Natural killer cell (primary cell): ENCODE data around the gene TLR9. TPM values are rescaled to one million over a fixed set of nuclear protein-coding genes. Genes with fewer than 3 reads are reported as not detected.

ENCODE experiments used
- ATAC-seq, 3 donors: fragments of 150-1000 bp in 2 of 3; fragments of 200-7000 bp in 1 of 3; cut with Tn5 transposase; 1 replicate in 1 of 3; 2 replicates in 2 of 3; pipeline ENCODE4 v1.10.0; 2021; ENCODE audit warnings: mild to moderate bottlenecking in 2 of 3, moderate library complexity in 2 of 3
- DNase-seq, 2 donors: peaks; one replicate each; pipeline versions ENCODE4 v3.0.0 to v3.0.0-alpha.2; 2013 to 2021; ENCODE audit warnings: mixed read lengths in 1 of 2
- H3K27ac ChIP-seq: one replicate; pipeline ENCODE4 v1.5.1; 2013; ENCODE audit warnings: mild to moderate bottlenecking, low read length
- H3K27me3 ChIP-seq: one replicate; pipeline ENCODE4 v1.6.1; 2013; ENCODE audit warnings: low read length; ENCODE audit not compliant: control insufficient read depth, insufficient read depth
- H3K36me3 ChIP-seq: one replicate; pipeline ENCODE4 v1.6.1; 2013; ENCODE audit warnings: low read length; ENCODE audit not compliant: control insufficient read depth, insufficient read depth
- H3K4me1 ChIP-seq: one replicate; pipeline ENCODE4 v1.6.1; 2013; ENCODE audit warnings: low read length; ENCODE audit not compliant: control insufficient read depth, insufficient read depth
- H3K4me3 ChIP-seq: one replicate; pipeline ENCODE4 v1.5.1; 2013; ENCODE audit warnings: low read length
- H3K9me3 ChIP-seq: one replicate; pipeline ENCODE4 v1.6.1; 2013; ENCODE audit warnings: low read length; ENCODE audit not compliant: control insufficient read depth, insufficient read depth
- H3K27ac Mint-ChIP-seq, 2 donors: one replicate each; pipeline ENCODE4 v1.8.0; 2022; ENCODE audit warnings: mild to moderate bottlenecking in 2 of 2, mixed read lengths in 2 of 2, moderate library complexity in 1 of 2
- H3K27me3 Mint-ChIP-seq, 2 donors: one replicate each; pipeline ENCODE4 v1.8.0; 2022; ENCODE audit warnings: low read depth in 2 of 2, mixed read lengths in 2 of 2
- H3K36me3 Mint-ChIP-seq: one replicate; pipeline ENCODE4 v1.8.0; 2022; ENCODE audit warnings: mixed read lengths
- H3K4me1 Mint-ChIP-seq, 2 donors: one replicate each; pipeline ENCODE4 v1.8.0; 2022; ENCODE audit warnings: mixed read lengths in 2 of 2
- H3K4me3 Mint-ChIP-seq: one replicate; pipeline ENCODE4 v1.8.0; 2022; ENCODE audit warnings: mild to moderate bottlenecking, moderate library complexity, mixed read lengths
- H3K9me3 Mint-ChIP-seq, 2 donors: one replicate each; pipeline ENCODE4 v1.8.0; 2022; ENCODE audit warnings: mixed read lengths in 2 of 2
- WGBS: methylation state at CpG from one replicate; pipeline ENCODE4 v1.1.7; 2013; ENCODE audit warnings: missing lambda C conversion rate; ENCODE audit not compliant: insufficient coverage; 5-methylcytosine and 5-hydroxymethylcytosine counted together
- intact Hi-C: fragments of 100-400 bp; cut with micrococcal nuclease; formaldehyde crosslinking; loops from one replicate; pipeline ENCODE4 v1.14.2; 2022
- total RNA-seq, 4 donors: library from RNA; stranded (reverse); fragments of 120-200 nt in 1 of 4; gene quantifications; one replicate each; pipeline versions ENCODE4 v1.2.3 to v1.2.4, GENCODE V29; 2013 to 2022
- TF ChIP-seq, protein P1 (sequence below): fragments of 200-600 bp; IDR thresholded peaks from one replicate; pipeline ENCODE4 v1.8.0; 2022; ENCODE audit warnings: antibody characterized with exemption

The TLR9 gene
- total RNA-seq, 3 donors from 2014 or later (not counting 1 experiment from before 2014, with no cell fraction given) = 0.20 to 0.21 TPM; not detected in 1

DNA sequence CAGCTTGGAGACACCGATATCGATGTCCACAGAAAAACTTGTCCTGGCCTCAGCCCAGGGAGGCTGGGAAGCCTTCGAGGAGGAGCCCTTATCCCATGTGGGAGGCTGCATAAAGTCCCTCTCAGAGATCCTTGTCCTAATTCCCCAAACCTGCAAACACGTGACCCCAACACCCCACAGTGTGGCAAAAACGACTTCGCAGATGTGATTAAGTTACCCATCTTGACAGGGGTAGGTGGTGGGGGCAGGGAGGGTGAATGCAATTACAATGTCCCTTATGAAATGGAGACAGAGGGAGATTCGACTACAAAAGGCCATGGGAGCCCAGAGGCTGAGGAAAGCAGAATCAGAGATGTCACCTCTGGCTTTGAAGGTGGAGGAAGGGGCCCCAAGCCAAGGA is 2.3 kb upstream of the TLR9 start:
- Histone ChIP-seq H3K4me3 (no peak overlapping the region), H3K9me3 (no peaks in the 10 kb centered on the region), H3K36me3 (peaks cover 48% of the 10 kb centered on the region), H3K27ac (no peak overlapping the region), H3K27me3 (no peaks in the 10 kb centered on the region), H3K4me1 (peaks cover 40% of the 10 kb centered on the region)
- ATAC-seq = no peak
- Mint-ChIP-seq H3K4me1 (peaks cover 8 to 33% of the 10 kb centered on the region in 2 donors), H3K27me3 (no peaks in the 10 kb centered on the region), H3K36me3 (no peaks in the 10 kb centered on the region), H3K9me3 (no peaks in the 10 kb centered on the region), H3K4me3 (no peak overlapping the region), H3K27ac (no peak overlapping the region)
- intact Hi-C loops = no loop called here
- TF ChIP-seq, protein P1, sequence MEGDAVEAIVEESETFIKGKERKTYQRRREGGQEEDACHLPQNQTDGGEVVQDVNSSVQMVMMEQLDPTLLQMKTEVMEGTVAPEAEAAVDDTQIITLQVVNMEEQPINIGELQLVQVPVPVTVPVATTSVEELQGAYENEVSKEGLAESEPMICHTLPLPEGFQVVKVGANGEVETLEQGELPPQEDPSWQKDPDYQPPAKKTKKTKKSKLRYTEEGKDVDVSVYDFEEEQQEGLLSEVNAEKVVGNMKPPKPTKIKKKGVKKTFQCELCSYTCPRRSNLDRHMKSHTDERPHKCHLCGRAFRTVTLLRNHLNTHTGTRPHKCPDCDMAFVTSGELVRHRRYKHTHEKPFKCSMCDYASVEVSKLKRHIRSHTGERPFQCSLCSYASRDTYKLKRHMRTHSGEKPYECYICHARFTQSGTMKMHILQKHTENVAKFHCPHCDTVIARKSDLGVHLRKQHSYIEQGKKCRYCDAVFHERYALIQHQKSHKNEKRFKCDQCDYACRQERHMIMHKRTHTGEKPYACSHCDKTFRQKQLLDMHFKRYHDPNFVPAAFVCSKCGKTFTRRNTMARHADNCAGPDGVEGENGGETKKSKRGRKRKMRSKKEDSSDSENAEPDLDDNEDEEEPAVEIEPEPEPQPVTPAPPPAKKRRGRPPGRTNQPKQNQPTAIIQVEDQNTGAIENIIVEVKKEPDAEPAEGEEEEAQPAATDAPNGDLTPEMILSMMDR = no peak
- DNase-seq = no peak
- WGBS = 83% methylated on average over 7 of the region's 7 CpGs

DNA sequence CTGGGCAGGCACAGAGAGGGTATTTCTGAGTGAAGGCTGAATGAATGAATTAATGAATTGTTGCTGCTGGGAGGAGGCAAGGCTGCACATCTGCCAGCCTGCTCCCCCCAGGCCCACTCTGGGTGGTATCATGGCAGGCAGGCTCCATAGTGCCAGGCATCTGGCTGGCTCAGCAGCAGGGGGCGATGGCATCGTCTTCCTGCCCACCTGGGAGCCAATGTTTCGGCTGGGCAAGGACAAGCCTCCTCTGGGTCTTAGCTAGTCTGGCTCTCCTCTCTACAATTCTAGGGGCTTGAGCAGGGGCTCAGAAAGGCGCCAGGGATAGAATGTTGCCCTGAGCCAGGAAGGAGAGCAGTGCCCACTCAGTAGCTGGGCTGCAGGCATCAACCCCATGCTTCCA is 1.7 kb upstream of the TLR9 start:
- peaks cover 43% of the 10 kb centered on the region for H3K36me3 ChIP-seq
- ATAC-seq (no peak), DNase-seq (peak in 1 of 2 donors; percentile 32)
- Mint-ChIP-seq H3K4me3 (no peak overlapping the region), H3K36me3 (no peaks in the 10 kb centered on the region), H3K9me3 (no peaks in the 10 kb centered on the region), H3K4me1 (peaks cover 8 to 28% of the 10 kb centered on the region in 2 donors), H3K27me3 (no peaks in the 10 kb centered on the region), H3K27ac (peak overlapping the region; percentile 56 to 81)
- peaks cover 39% of the 10 kb centered on the region for H3K4me1 ChIP-seq
- intact Hi-C loops = no loop called here
- TF ChIP-seq, protein P1 = no peak
- 89% methylated on average over 4 of the region's 4 CpGs for WGBS
- H3K27ac ChIP-seq = no peak overlapping the region
- H3K4me3 ChIP-seq = no peak overlapping the region
- no peaks in the 10 kb centered on the region for H3K9me3 ChIP-seq
- H3K27me3 ChIP-seq = no peaks in the 10 kb centered on the region

DNA sequence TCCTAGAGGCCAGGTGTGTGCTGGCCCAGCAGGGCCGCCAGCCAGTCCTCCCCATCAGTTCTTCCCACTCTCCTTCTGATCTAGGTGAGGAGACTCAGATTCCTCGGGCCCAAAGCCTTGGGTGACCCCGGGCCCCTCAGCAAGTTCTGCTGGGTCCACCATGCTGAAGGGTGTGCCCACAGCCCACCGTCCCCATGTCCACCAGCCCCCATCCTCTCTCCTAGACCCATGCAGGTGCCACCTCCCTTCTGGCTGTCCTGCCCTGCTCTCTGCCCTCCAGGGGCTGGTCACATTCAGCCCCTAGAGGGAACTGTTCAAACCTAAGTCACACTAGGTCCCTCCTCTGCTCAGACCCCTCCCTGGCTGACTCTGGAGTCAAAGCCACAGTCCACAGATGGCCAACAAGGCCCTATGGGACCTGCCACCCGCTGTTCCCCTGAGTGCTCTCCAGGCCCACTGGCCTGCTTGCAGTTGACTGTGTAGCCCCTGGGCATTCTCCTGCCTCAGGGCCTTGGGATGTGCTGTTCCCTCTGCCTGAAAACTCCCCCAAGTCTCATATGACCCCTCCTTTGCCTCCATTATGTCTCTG is 878 bp upstream of the TLR9 start:
- WGBS = 55% methylated on average over 5 of the region's 5 CpGs
- peak overlapping the region; percentile 59 for H3K27ac ChIP-seq
- Mint-ChIP-seq H3K36me3 (no peaks in the 10 kb centered on the region), H3K9me3 (no peaks in the 10 kb centered on the region), H3K4me1 (peaks cover 1 to 20% of the 10 kb centered on the region in 2 donors), H3K27ac (peak overlapping the region; percentile 56 to 81), H3K27me3 (no peaks in the 10 kb centered on the region), H3K4me3 (no peak overlapping the region)
- DNase-seq (peak in 1 of 2 donors; percentile 13), ATAC-seq (no peak)
- intact Hi-C loops = no loop called here
- H3K4me3 ChIP-seq = no peak overlapping the region
- no peaks in the 10 kb centered on the region for H3K27me3 ChIP-seq
- peaks cover 37% of the 10 kb centered on the region for H3K36me3 ChIP-seq
- H3K4me1 ChIP-seq = peaks cover 39% of the 10 kb centered on the region
- H3K9me3 ChIP-seq = no peaks in the 10 kb centered on the region
- TF ChIP-seq, protein P1 = no peak
